MCF 10A (cell line): Measurements from ENCODE around the gene GRAMD2A. TPM values are rescaled to one million over a fixed set of nuclear protein-coding genes. Genes with fewer than 3 reads are reported as not detected.

Experiments used
- BruUV-seq: library from RNA; stranded (reverse); fragments of 400-500 nt; replicated peaks from 2 replicates; lab custom pipeline; 2021; lab: Mats Ljungman, UMichigan
- CTCF ChIA-PET: fragments of 300-600 bp; sonication (Branson Sonifier 250); formaldehyde crosslinking; extraction: SDS; loops from one replicate; lab custom pipeline; 2021; ENCODE audit warnings: antibody characterized with exemption, inconsistent platforms; lab: Yijun Ruan, JAX
- POLR2A ChIA-PET: fragments of 300-600, 350-650 bp; sonication (Branson Sonifier 250); formaldehyde crosslinking; extraction: SDS; loops from one replicate; lab custom pipeline; 2020; ENCODE audit warnings: antibody characterized with exemption, inconsistent platforms; lab: Yijun Ruan, JAX
- DNase-seq: peaks from one replicate; pipeline ENCODE4 v3.0.0-alpha.2; 2018; ENCODE audit not compliant: unreplicated experiment
- H3K27ac Mint-ChIP-seq: one replicate; pipeline ENCODE4 v1.8.0; 2022; ENCODE audit warnings: mild to moderate bottlenecking, low read depth, mixed read lengths; ENCODE audit not compliant: unreplicated experiment
- H3K27me3 Mint-ChIP-seq: one replicate; pipeline ENCODE4 v1.8.0; 2022; ENCODE audit warnings: mixed read lengths; ENCODE audit not compliant: insufficient read depth, unreplicated experiment
- H3K36me3 Mint-ChIP-seq: one replicate; pipeline ENCODE4 v1.8.0; 2022; ENCODE audit warnings: mild to moderate bottlenecking, moderate library complexity, mixed read lengths; ENCODE audit not compliant: insufficient read depth, unreplicated experiment
- H3K4me1 Mint-ChIP-seq: one replicate; pipeline ENCODE4 v1.8.0; 2022; ENCODE audit warnings: mixed read lengths; ENCODE audit not compliant: insufficient read depth, unreplicated experiment
- H3K4me3 Mint-ChIP-seq: one replicate; pipeline ENCODE4 v1.8.0; 2022; ENCODE audit warnings: mild to moderate bottlenecking, moderate library complexity, mixed read lengths; ENCODE audit not compliant: unreplicated experiment
- H3K9me3 Mint-ChIP-seq: one replicate; pipeline ENCODE4 v1.8.0; 2022; ENCODE audit warnings: mixed read lengths; ENCODE audit not compliant: unreplicated experiment
- intact Hi-C: fragments of 100-400 bp; cut with micrococcal nuclease; formaldehyde crosslinking; loops from 2 replicates; pipeline ENCODE4 v1.14.1; 2022
- total RNA-seq: library from RNA; stranded (reverse); gene quantifications from 2 replicates; pipeline ENCODE4 v1.2.3, GENCODE V29; 2022
- TF ChIP-seq, protein P1 (sequence below): fragments of 200-600 bp; IDR thresholded peaks from one replicate; pipeline ENCODE4 v1.8.0; 2022; ENCODE audit warnings: antibody characterized with exemption, mild to moderate bottlenecking; ENCODE audit not compliant: unreplicated experiment

Gene GRAMD2A
- total RNA-seq, 1 experiment from 2014 or later = 0.93 TPM

DNA sequence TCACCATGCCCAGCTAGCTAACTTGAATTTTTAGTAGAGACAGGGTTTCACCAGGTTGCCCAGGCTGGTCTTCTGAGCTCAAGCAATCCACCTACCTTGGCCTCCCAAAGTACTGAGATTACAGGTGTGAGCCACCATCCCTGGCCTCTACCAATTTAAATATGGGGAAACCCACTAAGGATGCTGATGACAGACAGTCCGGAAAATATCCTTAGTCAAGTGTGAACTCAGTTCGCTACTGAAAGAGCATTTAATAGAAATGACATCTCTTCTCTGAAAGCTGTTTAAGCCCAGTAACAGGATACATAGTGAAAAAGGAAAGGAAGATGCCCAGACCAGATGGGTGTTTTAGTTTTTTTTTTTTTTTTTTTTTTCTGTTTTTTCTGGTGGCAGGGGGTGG is 7.7 kb upstream of the GRAMD2A start:
- H3K36me3 Mint-ChIP-seq = peaks cover 100% of the 10 kb centered on the region
- H3K27ac Mint-ChIP-seq = peak overlapping the region; percentile 64
- intact Hi-C loops = no loop called here
- no peaks in the 10 kb centered on the region for H3K27me3 Mint-ChIP-seq
- H3K4me1 Mint-ChIP-seq = peaks cover 23% of the 10 kb centered on the region
- ChIA-PET POLR2A (interaction anchor here (0.7 to 9.7 kb wide), 5 partner anchors 11 to 272 kb away, joined by 3 to 76 read pairs (median 3); partner anchors contain the start of gene PKM), CTCF (interaction anchor here (0.6 kb wide), 1 partner anchor 12 kb away, joined by 4 read pairs; no protein-coding TSS in a partner anchor)
- H3K9me3 Mint-ChIP-seq = no peaks in the 10 kb centered on the region
- DNase-seq = no peak
- TF ChIP-seq, protein P1, sequence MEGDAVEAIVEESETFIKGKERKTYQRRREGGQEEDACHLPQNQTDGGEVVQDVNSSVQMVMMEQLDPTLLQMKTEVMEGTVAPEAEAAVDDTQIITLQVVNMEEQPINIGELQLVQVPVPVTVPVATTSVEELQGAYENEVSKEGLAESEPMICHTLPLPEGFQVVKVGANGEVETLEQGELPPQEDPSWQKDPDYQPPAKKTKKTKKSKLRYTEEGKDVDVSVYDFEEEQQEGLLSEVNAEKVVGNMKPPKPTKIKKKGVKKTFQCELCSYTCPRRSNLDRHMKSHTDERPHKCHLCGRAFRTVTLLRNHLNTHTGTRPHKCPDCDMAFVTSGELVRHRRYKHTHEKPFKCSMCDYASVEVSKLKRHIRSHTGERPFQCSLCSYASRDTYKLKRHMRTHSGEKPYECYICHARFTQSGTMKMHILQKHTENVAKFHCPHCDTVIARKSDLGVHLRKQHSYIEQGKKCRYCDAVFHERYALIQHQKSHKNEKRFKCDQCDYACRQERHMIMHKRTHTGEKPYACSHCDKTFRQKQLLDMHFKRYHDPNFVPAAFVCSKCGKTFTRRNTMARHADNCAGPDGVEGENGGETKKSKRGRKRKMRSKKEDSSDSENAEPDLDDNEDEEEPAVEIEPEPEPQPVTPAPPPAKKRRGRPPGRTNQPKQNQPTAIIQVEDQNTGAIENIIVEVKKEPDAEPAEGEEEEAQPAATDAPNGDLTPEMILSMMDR = no peak
- TSS peak; percentile 5 for BruUV-seq
- H3K4me3 Mint-ChIP-seq = no peak overlapping the region

DNA sequence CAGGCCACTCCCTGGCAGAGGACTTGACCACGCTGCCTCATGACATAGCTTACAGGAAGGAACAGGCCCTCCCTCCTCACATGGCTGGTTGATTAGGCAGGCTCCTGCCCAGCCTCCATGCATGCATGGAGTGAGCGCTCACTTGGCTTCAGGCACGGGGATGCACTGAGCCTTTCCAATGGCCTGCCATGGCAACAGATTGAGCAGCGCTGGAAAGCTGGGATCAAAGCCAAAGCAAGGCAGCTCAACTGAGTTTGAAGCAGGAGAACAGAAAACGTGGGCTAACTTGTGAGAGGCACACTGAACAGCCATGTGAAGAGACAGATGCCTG is 5.9 kb upstream of the GRAMD2A start:
- intact Hi-C loops = loop anchor here (1.0 kb wide), 2 partner anchors 27 to 69 kb away; partner anchors contain the start of gene PARP6
- TF ChIP-seq, protein P1 = no peak
- POLR2A ChIA-PET = interaction anchor here (0.6 to 11.2 kb wide), 18 partner anchors 8 to 455 kb away, joined by 3 to 424 read pairs (median 5); partner anchors contain the start of gene PKM
- no peaks in the 10 kb centered on the region for H3K27me3 Mint-ChIP-seq
- H3K4me3 Mint-ChIP-seq = peak overlapping the region; percentile 64
- CTCF ChIA-PET = interaction anchor here (0.9 to 2.3 kb wide), 5 partner anchors 10 to 398 kb away, joined by 3 to 16 read pairs (median 4); no protein-coding TSS in a partner anchor
- no peaks in the 10 kb centered on the region for H3K9me3 Mint-ChIP-seq
- H3K4me1 Mint-ChIP-seq = peaks cover 27% of the 10 kb centered on the region
- H3K36me3 Mint-ChIP-seq = peaks cover 100% of the 10 kb centered on the region
- H3K27ac Mint-ChIP-seq = peak overlapping the region; percentile 98
- BruUV-seq = no TSS peak
- DNase-seq = peak; percentile 97

DNA sequence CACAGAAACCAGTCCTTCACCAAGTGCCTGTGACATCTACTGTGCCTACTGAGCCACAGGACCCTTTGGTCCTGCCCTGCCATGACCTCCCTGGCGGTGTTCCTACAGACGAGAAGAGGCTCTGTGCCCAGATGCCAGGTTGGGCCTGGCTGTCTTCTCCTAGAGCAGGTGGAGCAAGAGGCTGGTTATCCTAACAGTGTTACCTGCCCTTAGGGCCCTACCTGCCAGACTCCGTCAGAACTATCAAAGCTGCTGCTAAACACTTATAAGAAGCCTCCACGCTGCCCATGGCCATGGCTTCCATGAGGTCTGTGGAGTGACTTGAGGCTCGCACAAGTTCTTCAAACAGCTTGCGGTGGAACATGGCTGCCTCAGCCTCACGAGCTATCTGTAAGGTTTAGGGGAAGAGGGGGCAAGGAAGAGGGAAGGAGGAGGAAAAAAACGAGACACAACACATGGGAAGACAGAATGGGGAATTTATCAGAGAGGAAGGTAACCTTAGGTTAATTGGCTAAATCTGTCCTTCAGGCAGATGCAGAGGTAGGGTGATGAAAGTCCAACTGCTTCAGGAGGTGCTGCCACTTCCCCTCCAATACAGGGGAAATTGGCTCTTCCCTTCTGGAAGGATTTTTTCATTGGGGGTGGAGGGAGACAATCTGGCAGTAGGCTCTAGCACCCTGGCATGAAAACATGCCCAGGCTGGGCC is 5.4 kb upstream of the GRAMD2A start:
- no TSS peak for BruUV-seq
- peak overlapping the region; percentile 64 for H3K4me3 Mint-ChIP-seq
- peak overlapping the region; percentile 98 for H3K27ac Mint-ChIP-seq
- intact Hi-C loops = loop anchor here (1.0 kb wide), 2 partner anchors 27 to 69 kb away; partner anchors contain the start of gene PARP6
- TF ChIP-seq, protein P1 = no peak
- POLR2A ChIA-PET = interaction anchor here (0.6 to 11.2 kb wide), 17 partner anchors 8 to 455 kb away, joined by 3 to 424 read pairs (median 5); partner anchors contain the start of gene PKM
- H3K4me1 Mint-ChIP-seq = peaks cover 31% of the 10 kb centered on the region
- H3K27me3 Mint-ChIP-seq = no peaks in the 10 kb centered on the region
- no peaks in the 10 kb centered on the region for H3K9me3 Mint-ChIP-seq
- DNase-seq = no peak
- CTCF ChIA-PET = interaction anchor here (0.9 to 2.3 kb wide), 5 partner anchors 11 to 397 kb away, joined by 3 to 16 read pairs (median 4); no protein-coding TSS in a partner anchor
- H3K36me3 Mint-ChIP-seq = peaks cover 100% of the 10 kb centered on the region

DNA sequence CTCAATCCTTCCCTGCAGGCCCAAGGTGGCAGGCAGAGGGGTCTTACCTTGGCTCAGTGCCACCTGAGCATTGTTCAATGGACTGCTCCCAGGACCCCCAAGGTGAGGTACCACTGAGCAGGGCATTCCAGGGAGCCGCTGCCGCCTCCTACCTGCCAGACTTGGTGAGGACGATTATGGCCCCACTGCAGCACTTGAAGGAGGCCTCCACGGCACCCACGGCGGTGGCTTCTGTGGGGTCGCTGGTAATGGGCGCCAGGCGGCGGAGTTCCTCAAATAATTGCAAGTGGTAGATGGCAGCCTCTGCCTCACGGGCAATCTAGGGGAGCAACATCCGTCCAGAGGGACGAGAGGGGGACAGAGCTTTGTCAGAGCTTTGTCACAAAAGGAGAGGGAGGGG is 4.7 kb upstream of the GRAMD2A start:
- Mint-ChIP-seq H3K4me3 (no peak overlapping the region), H3K36me3 (peaks cover 98% of the 10 kb centered on the region)
- CTCF ChIA-PET = interaction anchor here (1.0 to 2.3 kb wide), 3 partner anchors 12 to 71 kb away, joined by 3 to 16 read pairs (median 4); no protein-coding TSS in a partner anchor

More for the DNA sequence above, 4.7 kb upstream of the GRAMD2A start:
- TF ChIP-seq, protein P1 = no peak
- DNase-seq = no peak
- Mint-ChIP-seq H3K4me1 (peaks cover 35% of the 10 kb centered on the region), H3K9me3 (no peaks in the 10 kb centered on the region), H3K27me3 (no peaks in the 10 kb centered on the region), H3K27ac (peak overlapping the region; percentile 98)
- POLR2A ChIA-PET = interaction anchor here (1.7 to 11.2 kb wide), 4 partner anchors 14 to 35 kb away, joined by 12 to 424 read pairs (median 78); partner anchors contain the start of gene PKM
- intact Hi-C loops = no loop called here
- BruUV-seq = no TSS peak
